HepG2 (cell line): ENCODE measurements around the gene ARG2. TPM values are rescaled to one million over a fixed set of nuclear protein-coding genes. Genes with fewer than 3 reads are reported as not detected.

ENCODE experiments used
- ATAC-seq: fragments of 200-7000 bp; cut with Tn5 transposase; 3 replicates; pipeline ENCODE4 v1.9.1; 2020; ENCODE audit warnings: mild to moderate bottlenecking, moderate library complexity
- BruUV-seq: library from RNA; stranded (reverse); fragments of 400-500 nt; replicated peaks from 2 replicates; lab custom pipeline; 2021; lab: Mats Ljungman, UMichigan
- CTCF ChIA-PET: fragments of 300-600 bp; formaldehyde crosslinking; extraction: SDS; loops from one replicate; lab custom pipeline; 2021; ENCODE audit warnings: low total read pairs, inconsistent platforms, low intra/inter-chr PET ratio; lab: Yijun Ruan, JAX
- POLR2A ChIA-PET: fragments of 350-600 bp; sonication (Branson Sonifier 250); formaldehyde crosslinking; loops from one replicate; lab custom pipeline; 2020; ENCODE audit warnings: antibody characterized with exemption, inconsistent platforms; lab: Yijun Ruan, JAX
- DNase-seq: peaks from one replicate; pipeline ENCODE4 v3.0.0-alpha.2; 2015; ENCODE audit warnings: low spot score
- FAIRE-seq: peaks from 3 replicates; lab custom pipeline; 2011; peaks lifted over from hg19 to GRCh38; lab: Jason Lieb, UNC
- H2AFZ ChIP-seq: one replicate; pipeline ENCODE4 v1.6.1; 2011; ENCODE audit warnings: low read length, inconsistent platforms
- H3K27ac ChIP-seq: fragments of 300-600 bp; 3 replicates; pipeline ENCODE4 v1.8.0; 2011; ENCODE audit warnings: mixed run types, mild to moderate bottlenecking, mixed read lengths, low read length, inconsistent platforms; ENCODE audit not compliant: insufficient read depth; ENCODE audit errors: extremely low read length
- H3K27me3 ChIP-seq, 2 experiments: fragments of 200-600 bp in 1 of 2; 2 replicates in 1 of 2; 3 replicates in 1 of 2; pipeline versions ENCODE4 v1.6.0 to v1.8.0; 2011; ENCODE audit warnings: low read length in 2 of 2, mild to moderate bottlenecking in 2 of 2, moderate library complexity in 2 of 2, inconsistent platforms in 1 of 2; ENCODE audit not compliant: insufficient read depth in 2 of 2, control insufficient read depth in 1 of 2
- H3K36me3 ChIP-seq, 2 experiments: fragments of 200-600 bp in 1 of 2; replicated peaks in 1 of 2; 2 replicates in 1 of 2; 3 replicates in 1 of 2; pipeline versions ENCODE4 v1.5.1 to v1.8.0; 2011; ENCODE audit warnings: low read length in 2 of 2, inconsistent platforms in 1 of 2; ENCODE audit not compliant: insufficient read depth in 2 of 2, control insufficient read depth in 1 of 2
- H3K4me1 ChIP-seq: 2 replicates; pipeline ENCODE4 v1.5.1; 2012; ENCODE audit warnings: low read length, inconsistent platforms; ENCODE audit not compliant: insufficient read depth
- H3K4me2 ChIP-seq: 2 replicates; pipeline ENCODE4 v1.6.0; 2011; ENCODE audit warnings: low read depth, low read length, inconsistent platforms
- H3K4me3 ChIP-seq, 3 experiments: fragments of 200-600 bp in 1 of 3; sonication (generic), shearing (Covaris generic) in 1 of 3; replicated peaks in 1 of 3; 2 replicates each; pipeline ENCODE4 v1.5.1; 2011 to 2016; ENCODE audit warnings: low read length in 3 of 3, inconsistent platforms in 2 of 3, low read depth in 2 of 3, mild to moderate bottlenecking in 2 of 3, control low read depth in 1 of 3, mixed read lengths in 1 of 3; ENCODE audit not compliant: insufficient read depth in 1 of 3
- H3K79me2 ChIP-seq: one replicate; pipeline ENCODE4 v1.6.1; 2011; ENCODE audit warnings: low read length, inconsistent platforms; ENCODE audit not compliant: insufficient read depth
- H3K9ac ChIP-seq: 2 replicates; pipeline ENCODE4 v1.6.0; 2011; ENCODE audit warnings: mild to moderate bottlenecking, low read depth, low read length, inconsistent platforms; ENCODE audit not compliant: insufficient read depth
- H3K9me3 ChIP-seq: 2 replicates; pipeline ENCODE4 v1.5.1; 2012; ENCODE audit warnings: mild to moderate bottlenecking, low read length
- H4K20me1 ChIP-seq: 2 replicates; pipeline ENCODE4 v1.6.0; 2011; ENCODE audit warnings: inconsistent platforms, mild to moderate bottlenecking, low read length, moderate library complexity; ENCODE audit not compliant: insufficient read depth
- ARID3A ChIP-seq: IDR thresholded peaks from 2 replicates; pipeline ENCODE4 v1.6.1; 2012; ENCODE audit warnings: low read depth, low read length, improper control_type of control experiment
- BRD4 ChIP-seq: sonication (generic); formaldehyde crosslinking; IDR thresholded peaks from 2 replicates; pipeline ENCODE4 v1.4.0; 2020; ENCODE audit warnings: missing genetic modification reagents
- CHCHD3 ChIP-seq: sonication (generic); formaldehyde crosslinking; IDR thresholded peaks from 2 replicates; pipeline ENCODE4 v1.8.0; 2022; ENCODE audit warnings: mild to moderate bottlenecking, missing genetic modification reagents, moderate library complexity
- CSRNP2 ChIP-seq: sonication (generic); formaldehyde crosslinking; conservative IDR thresholded peaks from 2 replicates; pipeline ENCODE4 v1.8.0; 2022; ENCODE audit warnings: low read depth, missing genetic modification reagents
- GZF1 ChIP-seq: sonication (generic); formaldehyde crosslinking; IDR thresholded peaks from 2 replicates; pipeline ENCODE4 v1.5.1; 2020; ENCODE audit warnings: mild to moderate bottlenecking, missing genetic modification reagents
- NR2F2 ChIP-seq: IDR thresholded peaks from 2 replicates; pipeline ENCODE4 v1.6.1; 2012; ENCODE audit warnings: low read depth, inconsistent platforms, borderline replicate concordance
- PCBP2 ChIP-seq: fragments of 200-400 bp; formaldehyde crosslinking; optimal IDR thresholded peaks from 2 replicates; pipeline ENCODE3; 2018; ENCODE audit warnings: low read length, low read depth; ENCODE audit not compliant: poor library complexity, severe bottlenecking
- RXRA ChIP-seq: sonication (generic); formaldehyde crosslinking; IDR thresholded peaks from 2 replicates; pipeline ENCODE4 v1.5.1; 2020; ENCODE audit warnings: missing genetic modification reagents
- SRY ChIP-seq: sonication (generic); formaldehyde crosslinking; IDR thresholded peaks from 2 replicates; pipeline ENCODE4 v1.8.0; 2022; ENCODE audit warnings: mild to moderate bottlenecking, missing genetic modification reagents
- STAT6 ChIP-seq: sonication (generic); formaldehyde crosslinking; IDR thresholded peaks from 2 replicates; pipeline ENCODE4 v1.4.0; 2020; ENCODE audit warnings: missing genetic modification reagents, mild to moderate bottlenecking, borderline replicate concordance
- TBX3 ChIP-seq: fragments of 450-650 bp; IDR thresholded peaks from 2 replicates; pipeline ENCODE4 v1.6.1; 2017; ENCODE audit warnings: antibody characterized with exemption, mild to moderate bottlenecking, inconsistent platforms, borderline replicate concordance
- THAP11 ChIP-seq: IDR thresholded peaks from 2 replicates; pipeline ENCODE4 v1.6.1; 2016; ENCODE audit warnings: missing biosample characterization, missing genetic modification reagents
- ZBTB21 ChIP-seq: sonication (generic); formaldehyde crosslinking; IDR thresholded peaks from 2 replicates; pipeline ENCODE4 v1.4.0; 2020; ENCODE audit warnings: missing genetic modification reagents
- ZNF460 ChIP-seq: sonication (generic); formaldehyde crosslinking; IDR thresholded peaks from 2 replicates; pipeline ENCODE4 v1.5.1; 2020; ENCODE audit warnings: missing genetic modification reagents, mild to moderate bottlenecking, borderline replicate concordance
- ZNF770 ChIP-seq: sonication (generic); formaldehyde crosslinking; IDR thresholded peaks from 2 replicates; pipeline ENCODE4 v1.5.0; 2020; ENCODE audit warnings: mild to moderate bottlenecking, missing genetic modification reagents
- WGBS: methylation state at CpG from one replicate; pipeline ENCODE4 v1.1.6; 2017; ENCODE audit warnings: low lambda C conversion rate; 5-methylcytosine and 5-hydroxymethylcytosine counted together
- in situ Hi-C: cut with HindIII; loops from 2 replicates; pipeline ENCODE4 v1.10.0; 2017; ENCODE audit warnings: low pct_unique_long_range_greater_than_20kb; ENCODE audit not compliant: extremely low pct_ligation_motif_present
- intact Hi-C: fragments of 100-400 bp; cut with micrococcal nuclease; formaldehyde crosslinking; loops from one replicate; pipeline ENCODE4 v1.10.0; 2022; ENCODE audit not compliant: unreplicated experiment
- polyA plus RNA-seq, 8 experiments: library from polyadenylated mRNA; depleted of rRNA in 3 of 8; stranded (reverse) in 7 of 8; unstranded in 1 of 8; fragments of >200 nt; fragmentation: Illumina TruSeq in 4 of 8; extraction: Trizol in 4 of 8; gene quantifications; 2 replicates each; pipeline versions ENCODE4 v1.2.1 to v1.2.3, GENCODE V29; 2011 to 2016; ENCODE audit warnings: low read depth in 4 of 8, missing spikeins in 1 of 8, mixed read lengths in 1 of 8; ENCODE audit not compliant: insufficient read depth in 1 of 8
- total RNA-seq, 5 experiments: library from RNA; depleted of rRNA; stranded (reverse); fragments of >200 nt; fragmentation: Illumina TruSeq; extraction: Trizol; gene quantifications; 2 replicates each; pipeline ENCODE4 v1.2.3, GENCODE V29; 2016; ENCODE audit warnings: low read depth in 1 of 5

The ARG2 gene
- total and polyA plus RNA-seq, 2 of the 13 experiments (the other 11 are each of a cell fraction or from before 2014, with no cell fraction given), result 37.5 to 73.6 TPM

- in situ Hi-C loops, result loop anchor here (10.0 to 25.0 kb wide), 2 partner anchors 95 to 1203 kb away; partner anchors contain the start of gene RDH12
- WGBS, result 6% methylated on average over 5 of the region's 10 CpGs
- H3K9me3 ChIP-seq, result no peaks in the 10 kb centered on the region
- DNase-seq, result no peak
- peak overlapping the region; percentile 38; the same call in 1 of the 2 replicates for H3K9ac ChIP-seq
- H3K27me3 ChIP-seq, result peaks cover 0 to 14% of the 10 kb centered on the region in 2 experiments; a peak in 2 of 5 replicates
- H3K36me3 ChIP-seq, result no peaks in the 10 kb centered on the region
- ChIA-PET POLR2A (interaction anchor here (2.3 kb wide), 1 partner anchor 10 kb away, joined by 9 read pairs; the partner anchor contains the start of gene PIGH), CTCF (no interaction called here)
- no TSS peak for BruUV-seq
- peak; percentile 66 for ATAC-seq
- H3K4me1 ChIP-seq, result peaks cover 16% of the 10 kb centered on the region
- intact Hi-C loops, result no loop called here
- H2AFZ ChIP-seq, result no peak overlapping the region
- no peaks in the 10 kb centered on the region for H3K79me2 ChIP-seq
- no peak for FAIRE-seq
- H3K4me3 ChIP-seq, result peak overlapping the region in 2 of 3 experiments; percentile 14 to 19; a peak in 3 of 6 replicates
- peak overlapping the region; percentile 61 for H3K4me2 ChIP-seq
- H3K27ac ChIP-seq, result no peak overlapping the region
- H4K20me1 ChIP-seq, result no peaks in the 10 kb centered on the region
- no peak for TF ChIP-seq RXRA (CRISPR knock-in tag)
- no peak for TF ChIP-seq ZNF770 (CRISPR knock-in tag)
- TF ChIP-seq CSRNP2 (CRISPR knock-in tag), result no peak
- TF ChIP-seq CHCHD3 (CRISPR knock-in tag), result no peak
- no peak for TF ChIP-seq ARID3A
- no peak for TF ChIP-seq NR2F2
- TF ChIP-seq THAP11 (CRISPR knock-in tag), result no peak
- TF ChIP-seq TBX3, result no peak
- TF ChIP-seq ZBTB21 (CRISPR knock-in tag), result no peak
- no peak for TF ChIP-seq PCBP2
- no peak for TF ChIP-seq STAT6 (CRISPR knock-in tag)
- TF ChIP-seq ZNF460 (CRISPR knock-in tag), result no peak
- no peak for TF ChIP-seq BRD4
- no peak for TF ChIP-seq SRY (CRISPR knock-in tag)
- TF ChIP-seq GZF1 (CRISPR knock-in tag), result no peak
These were observed 9.9 kb upstream of the ARG2 start for GRCh38 chr14:67609642-67610310.
